Mesendoderm (in vitro differentiated cells): ENCODE data around the gene SGSH.
A peak's percentile ranks its signal among the peaks of the same experiment; 100 is the strongest.

Source experiments
- DNase-seq: peaks from one replicate; pipeline ENCODE4 v3.0.0; 2013
- H2AK5ac ChIP-seq: 2 replicates; pipeline ENCODE4 v1.6.1; 2013; ENCODE audit warnings: low read length, inconsistent platforms
- H2BK120ac ChIP-seq: 2 replicates; pipeline ENCODE4 v1.6.1; 2013; ENCODE audit warnings: low read depth, mild to moderate bottlenecking, low read length, moderate library complexity, mixed read lengths
- H2BK15ac ChIP-seq: replicated peaks from 2 replicates; pipeline ENCODE4 v1.6.1; 2013; ENCODE audit warnings: low read depth, mild to moderate bottlenecking, moderate library complexity
- H2BK5ac ChIP-seq: 2 replicates; pipeline ENCODE4 v1.6.1; 2013; ENCODE audit warnings: low read length, inconsistent platforms
- H3K18ac ChIP-seq: 2 replicates; pipeline ENCODE4 v1.6.1; 2013; ENCODE audit warnings: mild to moderate bottlenecking, low read length, mixed read lengths
- H3K23ac ChIP-seq: one replicate; pipeline ENCODE4 v1.6.1; 2013; ENCODE audit warnings: low read length
- H3K27ac ChIP-seq: 2 replicates; pipeline ENCODE4 v1.5.1; 2013; ENCODE audit warnings: low read depth, mild to moderate bottlenecking, inconsistent platforms, low read length, moderate library complexity
- H3K27me3 ChIP-seq: 2 replicates; pipeline ENCODE4 v1.6.1; 2013; ENCODE audit warnings: low read length, control low read depth, mild to moderate bottlenecking, inconsistent platforms; ENCODE audit not compliant: insufficient read depth, poor library complexity
- H3K36me3 ChIP-seq: 2 replicates; pipeline ENCODE4 v1.6.1; 2013; ENCODE audit warnings: low read length, inconsistent platforms; ENCODE audit not compliant: control insufficient read depth, insufficient read depth
- H3K4ac ChIP-seq: one replicate; pipeline ENCODE4 v1.6.1; 2013; ENCODE audit warnings: low read depth, mild to moderate bottlenecking, low read length, moderate library complexity
- H3K4me1 ChIP-seq: 2 replicates; pipeline ENCODE4 v1.6.1; 2013; ENCODE audit warnings: low read depth, low read length, inconsistent platforms; ENCODE audit not compliant: control insufficient read depth
- H3K4me2 ChIP-seq: 2 replicates; pipeline ENCODE4 v1.6.1; 2013; ENCODE audit warnings: low read length
- H3K4me3 ChIP-seq: 2 replicates; pipeline ENCODE4 v1.5.1; 2013; ENCODE audit warnings: mild to moderate bottlenecking, low read length
- H3K56ac ChIP-seq: one replicate; pipeline ENCODE4 v1.6.1; 2013; ENCODE audit warnings: low read length
- H3K79me1 ChIP-seq: 2 replicates; pipeline ENCODE4 v1.6.1; 2013; ENCODE audit warnings: low read length, inconsistent platforms
- H3K79me2 ChIP-seq: 2 replicates; pipeline ENCODE4 v1.6.1; 2013; ENCODE audit warnings: mild to moderate bottlenecking, low read length; ENCODE audit not compliant: control insufficient read depth, insufficient read depth
- H3K9ac ChIP-seq: 2 replicates; pipeline ENCODE4 v1.6.1; 2013; ENCODE audit warnings: low read length, inconsistent platforms
- H4K5ac ChIP-seq: one replicate; pipeline ENCODE4 v1.6.1; 2013; ENCODE audit warnings: low read length
- H4K8ac ChIP-seq: one replicate; pipeline ENCODE4 v1.6.1; 2013; ENCODE audit warnings: low read depth, mild to moderate bottlenecking, control low read depth, low read length, moderate library complexity
- WGBS: extraction: QIAGEN DNeasy Blood & Tissue Kit; methylation state at CpG from one replicate; pipeline ENCODE4 v1.1.7; 2013; ENCODE audit warnings: low lambda C conversion rate, missing lambda C conversion rate; ENCODE audit not compliant: insufficient coverage; ENCODE audit errors: extremely low coverage; 5-methylcytosine and 5-hydroxymethylcytosine counted together

Gene SGSH

GRCh38 chr17:80223142-80223815 is 3.1 kb upstream of the SGSH start:
- Histone ChIP-seq H3K56ac (no peak overlapping the region), H3K27me3 (no peaks in the 10 kb centered on the region), H4K5ac (no peak overlapping the region), H2AK5ac (no peak overlapping the region), H3K4me1 (peaks cover 3% of the 10 kb centered on the region), H3K27ac (no peak overlapping the region), H3K79me1 (no peaks in the 10 kb centered on the region), H2BK5ac (no peak overlapping the region), H3K18ac (no peak overlapping the region), H3K9ac (no peak overlapping the region), H3K4ac (no peak overlapping the region), H3K79me2 (peaks cover 2% of the 10 kb centered on the region), H3K36me3 (no peaks in the 10 kb centered on the region), H3K4me3 (no peak overlapping the region), H2BK120ac (no peak overlapping the region), H4K8ac (no peak overlapping the region), H3K23ac (no peak overlapping the region), H3K4me2 (no peak overlapping the region), H2BK15ac (no peak overlapping the region)
- WGBS, result no CpG with 5 or more reads among the region's 18 CpGs
- DNase-seq, result no peak

- no peak overlapping the region for H3K27ac ChIP-seq
- no peak overlapping the region for H2AK5ac ChIP-seq
- no peak overlapping the region for H4K8ac ChIP-seq
- no peak overlapping the region for H4K5ac ChIP-seq
- H3K27me3 ChIP-seq, result no peaks in the 10 kb centered on the region
- H3K23ac ChIP-seq, result no peak overlapping the region
- WGBS, result no CpG with 5 or more reads among the region's 18 CpGs
- H3K4me3 ChIP-seq, result no peak overlapping the region
- H2BK5ac ChIP-seq, result no peak overlapping the region
- DNase-seq, result no peak
- H3K9ac ChIP-seq, result no peak overlapping the region
- no peak overlapping the region for H2BK15ac ChIP-seq
- peaks cover 2% of the 10 kb centered on the region for H3K79me2 ChIP-seq
- no peak overlapping the region for H3K56ac ChIP-seq
- peaks cover 3% of the 10 kb centered on the region for H3K4me1 ChIP-seq
- H3K4ac ChIP-seq, result no peak overlapping the region
- peaks cover 3% of the 10 kb centered on the region for H3K79me1 ChIP-seq
- no peak overlapping the region for H2BK120ac ChIP-seq
- no peak overlapping the region for H3K18ac ChIP-seq
- H3K4me2 ChIP-seq, result no peak overlapping the region
- no peaks in the 10 kb centered on the region for H3K36me3 ChIP-seq
Observed at GRCh38 chr17:80222376-80223141, 2.4 kb upstream of the SGSH start.

DNA sequence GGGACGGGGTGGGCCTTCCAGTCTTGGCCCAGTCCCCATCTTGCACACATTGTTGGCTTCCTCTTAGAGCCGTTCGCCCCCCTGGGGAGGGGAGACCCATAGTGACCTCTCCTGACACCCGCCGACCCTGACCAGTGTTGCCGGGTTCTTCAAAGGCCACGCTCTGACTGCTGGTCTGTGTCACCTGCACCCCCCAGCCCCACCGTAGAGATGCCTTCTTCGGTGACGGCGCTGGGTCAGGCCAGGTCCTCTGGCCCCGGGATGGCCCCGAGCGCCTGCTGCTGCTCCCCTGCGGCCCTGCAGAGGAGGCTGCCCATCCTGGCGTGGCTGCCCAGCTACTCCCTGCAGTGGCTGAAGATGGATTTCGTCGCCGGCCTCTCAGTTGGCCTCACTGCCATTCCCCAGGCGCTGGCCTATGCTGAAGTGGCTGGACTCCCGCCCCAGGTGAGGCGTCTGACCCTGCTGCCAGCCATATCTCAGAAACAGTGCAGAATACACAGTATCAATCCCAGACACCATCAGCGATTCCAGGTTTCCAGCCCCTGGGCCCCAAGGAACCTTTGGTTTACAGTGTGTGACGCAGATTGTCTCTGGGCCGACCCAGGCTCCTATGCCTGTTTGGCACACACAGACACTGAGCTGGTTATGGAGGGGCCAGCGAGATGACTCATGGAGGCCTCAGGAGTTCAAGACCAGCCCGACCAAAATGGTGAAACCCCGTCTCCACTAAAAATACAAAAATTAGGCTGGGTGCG is 1.4 kb upstream of the SGSH start:
- no peaks in the 10 kb centered on the region for H3K36me3 ChIP-seq
- H3K18ac ChIP-seq, result no peak overlapping the region
- no peak overlapping the region for H3K4me3 ChIP-seq
- no CpG with 5 or more reads among the region's 29 CpGs for WGBS
- no peak overlapping the region for H2BK120ac ChIP-seq
- no peak overlapping the region for H3K9ac ChIP-seq
- no peak overlapping the region for H3K27ac ChIP-seq
- peak overlapping the region; percentile 46 for H3K4me2 ChIP-seq
- no peak overlapping the region for H2BK15ac ChIP-seq
- no peak overlapping the region for H3K23ac ChIP-seq
- H3K4ac ChIP-seq, result no peak overlapping the region
- H2BK5ac ChIP-seq, result no peak overlapping the region
- H3K79me1 ChIP-seq, result peaks cover 3% of the 10 kb centered on the region
- H2AK5ac ChIP-seq, result no peak overlapping the region
- peaks cover 3% of the 10 kb centered on the region for H3K4me1 ChIP-seq
- H4K8ac ChIP-seq, result no peak overlapping the region
- H4K5ac ChIP-seq, result no peak overlapping the region
- H3K27me3 ChIP-seq, result no peaks in the 10 kb centered on the region
- peaks cover 2% of the 10 kb centered on the region for H3K79me2 ChIP-seq
- no peak overlapping the region for H3K56ac ChIP-seq
- no peak for DNase-seq

GRCh38 chr17:80220736-80221215 is 643 bp upstream of the SGSH start:
- WGBS, result no CpG with 5 or more reads among the region's 41 CpGs
- Histone ChIP-seq H3K4me1 (peaks cover 3% of the 10 kb centered on the region), H3K27ac (no peak overlapping the region), H2BK15ac (no peak overlapping the region), H3K56ac (peak overlapping the region; percentile 83), H3K18ac (peak overlapping the region; percentile 76), H3K79me2 (peaks cover 2% of the 10 kb centered on the region), H2BK5ac (no peak overlapping the region), H3K36me3 (no peaks in the 10 kb centered on the region), H3K23ac (no peak overlapping the region), H3K9ac (peak overlapping the region; percentile 74), H2AK5ac (no peak overlapping the region), H3K27me3 (no peaks in the 10 kb centered on the region), H3K79me1 (peaks cover 3% of the 10 kb centered on the region), H3K4me3 (peak overlapping the region; percentile 57), H4K5ac (no peak overlapping the region), H3K4me2 (peak overlapping the region; percentile 46), H3K4ac (peak overlapping the region; percentile 66), H4K8ac (no peak overlapping the region), H2BK120ac (no peak overlapping the region)
- DNase-seq, result peak; percentile 10

GRCh38 chr17:80219763-80220053 is 425 bp downstream of the SGSH start:
- peak overlapping the region; percentile 95 for H3K4me2 ChIP-seq
- WGBS, result no CpG with 5 or more reads among the region's 5 CpGs
- H3K79me1 ChIP-seq, result peaks cover 3% of the 10 kb centered on the region
- H3K56ac ChIP-seq, result peak overlapping the region; percentile 97
- H3K36me3 ChIP-seq, result no peaks in the 10 kb centered on the region
- H3K4me1 ChIP-seq, result peaks cover 3% of the 10 kb centered on the region
- peak overlapping the region; percentile 98 for H3K9ac ChIP-seq
- H3K79me2 ChIP-seq, result peaks cover 2% of the 10 kb centered on the region
- H3K4me3 ChIP-seq, result peak overlapping the region; percentile 83
- no peak overlapping the region for H3K23ac ChIP-seq
- H2BK120ac ChIP-seq, result no peak overlapping the region
- H4K5ac ChIP-seq, result no peak overlapping the region
- no peak overlapping the region for H3K4ac ChIP-seq
- no peak for DNase-seq
- peak overlapping the region; percentile 35 for H2BK5ac ChIP-seq
- no peak overlapping the region for H3K27ac ChIP-seq
- H3K18ac ChIP-seq, result no peak overlapping the region
- no peaks in the 10 kb centered on the region for H3K27me3 ChIP-seq
- H2AK5ac ChIP-seq, result no peak overlapping the region
- no peak overlapping the region for H4K8ac ChIP-seq
- H2BK15ac ChIP-seq, result no peak overlapping the region
